Retinal pigment epithelial cell (primary cell): ENCODE measurements around the gene NGRN.

Experiments
- DNase-seq: peaks from one replicate; pipeline ENCODE4 v3.0.0-alpha.2; 2010; ENCODE audit warnings: low read depth
- H3K4me3 ChIP-seq: 2 replicates; pipeline ENCODE4 v1.5.1; 2011; ENCODE audit warnings: mild to moderate bottlenecking, low read length, control low read depth, moderate library complexity
- CTCF ChIP-seq: conservative IDR thresholded peaks from 2 replicates; pipeline ENCODE4 v1.5.1; 2011; ENCODE audit warnings: low read depth, low read length, control low read depth, inconsistent platforms

Gene NGRN

GRCh38 chr15:90265271-90266060 is at the start of gene NGRN:
Gene NGRN, plus strand, starts transcription at chr15:90265672. Its CDS starts 41 bp downstream, at chr15:90265713.
- no peak for TF ChIP-seq CTCF
- peak; percentile 62 for DNase-seq
- H3K4me3 ChIP-seq: peak within 1 kb of the TSS; percentile 89

GRCh38 chr15:90217671-90218394 is 47.6 kb upstream of the NGRN start:
- H3K4me3 ChIP-seq: no peak overlapping the region
- TF ChIP-seq CTCF: no peak
- no peak for DNase-seq

GRCh38 chr15:90219421-90220141 is 45.9 kb upstream of the NGRN start:
- TF ChIP-seq CTCF: peak; percentile 74
- no peak overlapping the region for H3K4me3 ChIP-seq
- no peak for DNase-seq

- H3K4me3 ChIP-seq: no peak overlapping the region
- no peak for DNase-seq
- peak; percentile 93 for TF ChIP-seq CTCF
Observed at GRCh38 chr15:90221246-90221900, 44.1 kb upstream of the NGRN start.

- H3K4me3 ChIP-seq: no peak overlapping the region
- TF ChIP-seq CTCF: no peak
- DNase-seq: no peak
Observed at GRCh38 chr15:90222547-90222946, 42.9 kb upstream of the NGRN start.

- no peak overlapping the region for H3K4me3 ChIP-seq
- no peak for DNase-seq
- no peak for TF ChIP-seq CTCF
Observed at GRCh38 chr15:90223441-90224165, 41.9 kb upstream of the NGRN start.
